B cell (primary cell): ENCODE measurements around the gene PCDH10. TPM values are rescaled to one million over a fixed set of nuclear protein-coding genes. Genes with fewer than 3 reads are reported as not detected.

Experiments used
- ATAC-seq: fragments of 200-7000 bp; cut with Tn5 transposase; one replicate; pipeline ENCODE4 v1.10.0; 2021; ENCODE audit warnings: low read depth, mild to moderate bottlenecking, moderate number of reproducible peaks, moderate library complexity
- CTCF ChIA-PET: fragments of 350-600 bp; sonication (Branson Sonifier 250); formaldehyde crosslinking; loops from one replicate; lab custom pipeline; 2021; ENCODE audit warnings: antibody characterized with exemption, inconsistent platforms; lab: Charles Lee
- POLR2A ChIA-PET: fragments of 350-600 bp; sonication (Branson Sonifier 250); formaldehyde crosslinking; loops from one replicate; lab custom pipeline; 2021; ENCODE audit warnings: antibody characterized with exemption; lab: Charles Lee
- DNase-seq: peaks from one replicate; pipeline ENCODE4 v3.0.0; 2013
- H2AFZ ChIP-seq: 2 replicates; pipeline ENCODE4 v1.6.1; 2012; ENCODE audit warnings: mild to moderate bottlenecking, low read depth, low read length; ENCODE audit not compliant: insufficient read depth, poor library complexity, severe bottlenecking
- H3K27ac ChIP-seq, 2 donors: 1 replicate in 1 of 2; 2 replicates in 1 of 2; pipeline ENCODE4 v1.5.1; 2012 to 2013; ENCODE audit warnings: low read length in 2 of 2, mild to moderate bottlenecking in 2 of 2, moderate library complexity in 1 of 2
- H3K27me3 ChIP-seq, 4 experiments: fragments of 200-600 bp in 1 of 4; sonication (generic) in 1 of 4; replicated peaks in 1 of 4; 1 replicate in 2 of 4; 2 replicates in 2 of 4; pipeline versions ENCODE4 v1.6.1 to v1.7.0; 2013 to 2016; ENCODE audit warnings: low read length in 3 of 4, mild to moderate bottlenecking in 2 of 4, mixed read lengths in 1 of 4, moderate library complexity in 1 of 4; ENCODE audit not compliant: insufficient read depth in 4 of 4, control insufficient read depth in 3 of 4; ENCODE audit errors: control extremely low read depth in 1 of 4
- H3K36me3 ChIP-seq, 2 experiments: replicated peaks in 1 of 2; 1 replicate in 1 of 2; 2 replicates in 1 of 2; pipeline versions ENCODE4 v1.6.1 to v1.7.1; 2013; ENCODE audit warnings: low read length in 1 of 2; ENCODE audit not compliant: insufficient read depth in 2 of 2, control insufficient read depth in 1 of 2; ENCODE audit errors: control extremely low read depth in 1 of 2, extremely low read depth in 1 of 2
- H3K4me1 ChIP-seq, 2 donors: fragments of 200-600 bp in 1 of 2; sonication (generic) in 1 of 2; 1 replicate in 1 of 2; 2 replicates in 1 of 2; pipeline versions ENCODE4 v1.5.1 to v1.6.1; 2013 to 2017; ENCODE audit warnings: low read length in 2 of 2; ENCODE audit not compliant: control insufficient read depth in 2 of 2, insufficient read depth in 2 of 2
- H3K4me2 ChIP-seq: replicated peaks from 2 replicates; pipeline ENCODE3; 2012; ENCODE audit warnings: mild to moderate bottlenecking, low read depth, low read length; ENCODE audit not compliant: poor library complexity, severe bottlenecking
- H3K4me3 ChIP-seq, 5 experiments: fragments of 200-600 bp in 1 of 5; sonication (generic) in 1 of 5; 1 replicate in 3 of 5; 2 replicates in 2 of 5; pipeline versions ENCODE4 v1.5.1 to v1.7.0; 2011 to 2016; ENCODE audit warnings: low read length in 4 of 5, mild to moderate bottlenecking in 4 of 5, low read depth in 2 of 5, control low read depth in 1 of 5, moderate library complexity in 1 of 5; ENCODE audit not compliant: insufficient read depth in 1 of 5; ENCODE audit errors: control extremely low read depth in 1 of 5, extremely low read depth in 1 of 5
- H3K79me2 ChIP-seq: fragments of 200-600 bp; sonication (generic); one replicate; pipeline ENCODE4 v1.6.0; 2016; ENCODE audit warnings: low read length; ENCODE audit not compliant: control insufficient read depth, insufficient read depth
- H3K9ac ChIP-seq: fragments of 200-600 bp; sonication (generic); 2 replicates; pipeline ENCODE4 v1.6.1; 2017; ENCODE audit warnings: mild to moderate bottlenecking, low read length, moderate library complexity
- H3K9me3 ChIP-seq, 3 donors: one replicate each; pipeline versions ENCODE4 v1.6.1 to v1.7.1; 2013; ENCODE audit warnings: low read length in 2 of 3; ENCODE audit not compliant: control insufficient read depth in 2 of 3, insufficient read depth in 1 of 3; ENCODE audit errors: control extremely low read depth in 1 of 3
- H4K20me1 ChIP-seq: 2 replicates; pipeline ENCODE4 v1.6.0; 2012; ENCODE audit warnings: mild to moderate bottlenecking, low read length; ENCODE audit not compliant: insufficient read depth, control insufficient read depth, poor library complexity, severe bottlenecking
- H3K27ac Mint-ChIP-seq: one replicate; pipeline ENCODE4 v1.8.0; 2021; ENCODE audit warnings: mixed read lengths
- H3K27me3 Mint-ChIP-seq: one replicate; pipeline ENCODE4 v1.8.0; 2021; ENCODE audit warnings: mixed read lengths
- H3K4me1 Mint-ChIP-seq: one replicate; pipeline ENCODE4 v1.8.0; 2021; ENCODE audit warnings: mixed read lengths
- H3K4me3 Mint-ChIP-seq: one replicate; pipeline ENCODE4 v1.8.0; 2021; ENCODE audit warnings: mixed read lengths
- H3K9me3 Mint-ChIP-seq: one replicate; pipeline ENCODE4 v1.8.0; 2022; ENCODE audit warnings: mixed read lengths; ENCODE audit not compliant: insufficient read depth
- EZH2 ChIP-seq: IDR thresholded peaks from 2 replicates; pipeline ENCODE4 v1.6.1; 2012; ENCODE audit warnings: borderline replicate concordance, low read depth, mild to moderate bottlenecking, moderate library complexity, low read length; ENCODE audit not compliant: insufficient read depth, poor library complexity, severe bottlenecking
- WGBS: methylation state at CpG from one replicate; pipeline ENCODE4 v1.1.5; 2013; ENCODE audit warnings: missing lambda C conversion rate; ENCODE audit not compliant: insufficient coverage; 5-methylcytosine and 5-hydroxymethylcytosine counted together
- intact Hi-C: fragments of 100-400 bp; cut with micrococcal nuclease; formaldehyde crosslinking; loops from one replicate; pipeline ENCODE4 v1.10.0; 2022
- polyA plus RNA-seq: library from polyadenylated mRNA; depleted of rRNA; stranded (reverse); fragments of >200 nt; gene quantifications from 2 replicates; pipeline ENCODE4 v1.2.3, GENCODE V29; 2012
- total RNA-seq, 2 donors: library from RNA; stranded (reverse); fragments of 120-200 nt in 1 of 2; gene quantifications; 1 replicate in 1 of 2; 2 replicates in 1 of 2; pipeline versions ENCODE4 v1.2.3 to v1.2.4, GENCODE V29; 2013 to 2022
- TF ChIP-seq, protein P1 (sequence below): fragments of 200-600 bp; IDR thresholded peaks from one replicate; pipeline ENCODE4 v1.8.0; 2022; ENCODE audit warnings: antibody characterized with exemption, mild to moderate bottlenecking

Gene PCDH10
- total and polyA plus RNA-seq, 2 donors (not counting 1 experiment from before 2014, with no cell fraction given) = not detected

- no peak overlapping the region for H3K27ac Mint-ChIP-seq
- Histone ChIP-seq H3K4me1 (peaks cover 8 to 18% of the 10 kb centered on the region in 2 donors), H2AFZ (no peak overlapping the region), H3K9me3 (peaks cover 0 to 42% (median 0%) of the 10 kb centered on the region in 3 donors), H3K27me3 (peaks cover 0 to 57% (median 34%) of the 10 kb centered on the region in 4 experiments), H3K4me3 (no peak overlapping the region), H3K79me2 (no peaks in the 10 kb centered on the region), H4K20me1 (no peaks in the 10 kb centered on the region), H3K36me3 (no peaks in the 10 kb centered on the region), H3K4me2 (no peak overlapping the region), H3K27ac (no peak overlapping the region), H3K9ac (no peak overlapping the region)
- TF ChIP-seq, protein P1, sequence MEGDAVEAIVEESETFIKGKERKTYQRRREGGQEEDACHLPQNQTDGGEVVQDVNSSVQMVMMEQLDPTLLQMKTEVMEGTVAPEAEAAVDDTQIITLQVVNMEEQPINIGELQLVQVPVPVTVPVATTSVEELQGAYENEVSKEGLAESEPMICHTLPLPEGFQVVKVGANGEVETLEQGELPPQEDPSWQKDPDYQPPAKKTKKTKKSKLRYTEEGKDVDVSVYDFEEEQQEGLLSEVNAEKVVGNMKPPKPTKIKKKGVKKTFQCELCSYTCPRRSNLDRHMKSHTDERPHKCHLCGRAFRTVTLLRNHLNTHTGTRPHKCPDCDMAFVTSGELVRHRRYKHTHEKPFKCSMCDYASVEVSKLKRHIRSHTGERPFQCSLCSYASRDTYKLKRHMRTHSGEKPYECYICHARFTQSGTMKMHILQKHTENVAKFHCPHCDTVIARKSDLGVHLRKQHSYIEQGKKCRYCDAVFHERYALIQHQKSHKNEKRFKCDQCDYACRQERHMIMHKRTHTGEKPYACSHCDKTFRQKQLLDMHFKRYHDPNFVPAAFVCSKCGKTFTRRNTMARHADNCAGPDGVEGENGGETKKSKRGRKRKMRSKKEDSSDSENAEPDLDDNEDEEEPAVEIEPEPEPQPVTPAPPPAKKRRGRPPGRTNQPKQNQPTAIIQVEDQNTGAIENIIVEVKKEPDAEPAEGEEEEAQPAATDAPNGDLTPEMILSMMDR = no peak
- TF ChIP-seq EZH2 = no peak
- WGBS = 8% methylated on average over 23 of the region's 26 CpGs
- ChIA-PET CTCF (interaction anchor here (1.7 kb wide), 1 partner anchor 17 kb away, joined by 4 read pairs; no protein-coding TSS in a partner anchor), POLR2A (no interaction called here)
- ATAC-seq = no peak
- H3K4me3 Mint-ChIP-seq = no peak overlapping the region
- intact Hi-C loops = no loop called here
- DNase-seq = no peak
- peaks cover 42% of the 10 kb centered on the region for H3K27me3 Mint-ChIP-seq
- H3K4me1 Mint-ChIP-seq = peaks cover 13% of the 10 kb centered on the region
- no peaks in the 10 kb centered on the region for H3K9me3 Mint-ChIP-seq
Observed at GRCh38 chr4:133152330-133152821, 3.3 kb downstream of the PCDH10 start.

- no peak for TF ChIP-seq EZH2
- TF ChIP-seq, protein P1 = no peak
- ATAC-seq = no peak
- H3K4me1 ChIP-seq = peaks cover 8 to 18% of the 10 kb centered on the region in 2 donors
- intact Hi-C loops = no loop called here
- peaks cover 0 to 52% (median 31%) of the 10 kb centered on the region in 4 experiments for H3K27me3 ChIP-seq
- H3K9ac ChIP-seq = no peak overlapping the region
- CTCF ChIA-PET = interaction anchor here (1.7 kb wide), 1 partner anchor 16 kb away, joined by 4 read pairs; no protein-coding TSS in a partner anchor
- H3K4me2 ChIP-seq = no peak overlapping the region
- POLR2A ChIA-PET = no interaction called here
- H3K79me2 ChIP-seq = no peaks in the 10 kb centered on the region
- no peak overlapping the region for H2AFZ ChIP-seq
- H3K4me3 Mint-ChIP-seq = no peak overlapping the region
- H3K27me3 Mint-ChIP-seq = peaks cover 42% of the 10 kb centered on the region
- H3K9me3 Mint-ChIP-seq = no peaks in the 10 kb centered on the region
- peaks cover 0 to 39% (median 0%) of the 10 kb centered on the region in 3 donors for H3K9me3 ChIP-seq
- no peak overlapping the region for H3K27ac ChIP-seq
- H3K4me1 Mint-ChIP-seq = peaks cover 13% of the 10 kb centered on the region
- H3K36me3 ChIP-seq = no peaks in the 10 kb centered on the region
- H3K27ac Mint-ChIP-seq = no peak overlapping the region
- 6% methylated on average over 8 of the region's 20 CpGs for WGBS
- no peak overlapping the region for H3K4me3 ChIP-seq
- DNase-seq = no peak
- no peaks in the 10 kb centered on the region for H4K20me1 ChIP-seq
Observed at GRCh38 chr4:133152831-133153481, 3.9 kb downstream of the PCDH10 start.
